Measurements from ENCODE around the gene FYCO1. TPM values are rescaled to one million over a fixed set of nuclear protein-coding genes. Genes with fewer than 3 reads are reported as not detected.

FYCO1 gene
- total RNA-seq, 1 donor from 2014 or later, result 7.9 TPM

GRCh38 chr3:45947361-45947760, 48.3 kb downstream of the FYCO1 start:
- H3K4me3 ChIP-seq (ENCODE audit: low read depth, low read length), result no peak overlapping the region
- H3K27me3 ChIP-seq (ENCODE audit: control insufficient read depth, insufficient read depth, low read length), result no peaks in the 10 kb centered on the region
- H3K36me3 ChIP-seq (ENCODE audit: control insufficient read depth, insufficient read depth, low read length), result peaks cover 12% of the 10 kb centered on the region
- FAIRE-seq, result no peak
- no peak for DNase-seq (ENCODE audit: low read depth)
- no peak for TF ChIP-seq CTCF (IDR thresholded peaks at IDR 0.05; ENCODE audit: insufficient read depth, low read length, severe bottlenecking)

- TF ChIP-seq CTCF (IDR thresholded peaks at IDR 0.05; ENCODE audit: insufficient read depth, low read length, severe bottlenecking), result no peak
- no peak for DNase-seq (ENCODE audit: low read depth)
- Histone ChIP-seq H3K4me3 (ENCODE audit: low read depth, low read length) (no peak overlapping the region), H3K36me3 (ENCODE audit: control insufficient read depth, insufficient read depth, low read length) (peaks cover 11% of the 10 kb centered on the region), H3K27me3 (ENCODE audit: control insufficient read depth, insufficient read depth, low read length) (no peaks in the 10 kb centered on the region)
- FAIRE-seq, result peak; percentile 72
Measured at GRCh38 chr3:45946875-45947274, 48.7 kb downstream of the FYCO1 start.

- Histone ChIP-seq H3K27me3 (ENCODE audit: control insufficient read depth, insufficient read depth, low read length) (no peaks in the 10 kb centered on the region), H3K4me3 (ENCODE audit: low read depth, low read length) (no peak overlapping the region), H3K36me3 (ENCODE audit: control insufficient read depth, insufficient read depth, low read length) (peaks cover 11% of the 10 kb centered on the region)
- no peak for DNase-seq (ENCODE audit: low read depth)
- no peak for FAIRE-seq
- no peak for TF ChIP-seq CTCF (IDR thresholded peaks at IDR 0.05; ENCODE audit: insufficient read depth, low read length, severe bottlenecking)
Measured at GRCh38 chr3:45946307-45946706, 49.3 kb downstream of the FYCO1 start.

GRCh38 chr3:45944830-45945620, 50.6 kb downstream of the FYCO1 start:
- DNase-seq (ENCODE audit: low read depth) (no peak), FAIRE-seq (no peak)
- peaks cover 7% of the 10 kb centered on the region for H3K36me3 ChIP-seq (ENCODE audit: control insufficient read depth, insufficient read depth, low read length)
- TF ChIP-seq CTCF (IDR thresholded peaks at IDR 0.05; ENCODE audit: insufficient read depth, low read length, severe bottlenecking), result no peak
- no peak overlapping the region for H3K4me3 ChIP-seq (ENCODE audit: low read depth, low read length)
- H3K27me3 ChIP-seq (ENCODE audit: control insufficient read depth, insufficient read depth, low read length), result no peaks in the 10 kb centered on the region

- FAIRE-seq (no peak), DNase-seq (ENCODE audit: low read depth) (peak; percentile 10)
- Histone ChIP-seq H3K27me3 (ENCODE audit: control insufficient read depth, insufficient read depth, low read length) (no peaks in the 10 kb centered on the region), H3K36me3 (ENCODE audit: control insufficient read depth, insufficient read depth, low read length) (peaks cover 4% of the 10 kb centered on the region), H3K4me3 (ENCODE audit: low read depth, low read length) (no peak within 1 kb of the TSS)
- no peak for TF ChIP-seq CTCF (IDR thresholded peaks at IDR 0.05; ENCODE audit: insufficient read depth, low read length, severe bottlenecking)
Measured at GRCh38 chr3:45943207-45943846, 52.3 kb downstream of the FYCO1 start, which contains the start of gene CXCR6. TSS of gene CXCR6 (plus strand) at chr3:45943464. CDS start at chr3:45946482, 3,018 bp downstream.
